GM23248 (cell line): ENCODE results near the gene SCTR. TPM values are rescaled to one million over a fixed set of nuclear protein-coding genes. Genes with fewer than 3 reads are reported as not detected.

Experiments used
- DNase-seq: peaks from one replicate; pipeline ENCODE4 v3.0.0-alpha.2; 2015
- H2AFZ ChIP-seq: fragments of 200-600 bp; sonication (generic); 2 replicates; pipeline ENCODE4 v1.6.1; 2016; ENCODE audit warnings: antibody characterized with exemption
- H3F3A ChIP-seq: fragments of 200-600 bp; sonication (generic); 2 replicates; pipeline ENCODE4 v1.6.1; 2016; ENCODE audit warnings: mild to moderate bottlenecking, antibody characterized with exemption, mixed run types; ENCODE audit not compliant: insufficient read depth
- H3K27ac ChIP-seq: fragments of 200-600 bp; sonication (generic); 2 replicates; pipeline ENCODE4 v1.5.1; 2016; ENCODE audit warnings: mild to moderate bottlenecking
- H3K27me3 ChIP-seq: fragments of 200-600 bp; sonication (generic); replicated peaks from 2 replicates; pipeline ENCODE4 v1.6.1; 2016; ENCODE audit warnings: mild to moderate bottlenecking; ENCODE audit not compliant: insufficient read depth
- H3K36me3 ChIP-seq: fragments of 200-600 bp; sonication (generic); 2 replicates; pipeline ENCODE4 v1.6.1; 2016; ENCODE audit warnings: low read depth, mild to moderate bottlenecking
- H3K4me1 ChIP-seq: fragments of 200-600 bp; sonication (generic); 2 replicates; pipeline ENCODE4 v1.6.1; 2016; ENCODE audit warnings: mild to moderate bottlenecking; ENCODE audit not compliant: insufficient read depth
- H3K4me2 ChIP-seq: fragments of 200-600 bp; sonication (generic); one replicate; pipeline ENCODE4 v1.6.1; 2016; ENCODE audit warnings: mild to moderate bottlenecking; ENCODE audit not compliant: unreplicated experiment
- H3K4me3 ChIP-seq: fragments of 200-600 bp; sonication (generic); 2 replicates; pipeline ENCODE4 v1.5.1; 2016; ENCODE audit warnings: mild to moderate bottlenecking
- H3K79me2 ChIP-seq: fragments of 200-600 bp; sonication (generic); 2 replicates; pipeline ENCODE4 v1.6.1; 2016; ENCODE audit warnings: mild to moderate bottlenecking; ENCODE audit not compliant: insufficient read depth
- H3K9ac ChIP-seq: fragments of 200-600 bp; sonication (generic); 2 replicates; pipeline ENCODE4 v1.6.1; 2016; ENCODE audit warnings: mild to moderate bottlenecking
- H3K9me2 ChIP-seq: fragments of 200-600 bp; sonication (generic); 2 replicates; pipeline ENCODE4 v1.6.1; 2016; ENCODE audit warnings: mixed run types, mild to moderate bottlenecking, moderate library complexity; ENCODE audit not compliant: insufficient read depth
- H3K9me3 ChIP-seq: fragments of 200-600 bp; sonication (generic); one replicate; pipeline ENCODE4 v1.6.1; 2017; ENCODE audit warnings: low read depth
- H4K20me1 ChIP-seq: fragments of 200-600 bp; sonication (generic); 2 replicates; pipeline ENCODE4 v1.6.0; 2016; ENCODE audit not compliant: insufficient read depth
- EZH2 ChIP-seq: fragments of 200-600 bp; sonication (generic); IDR thresholded peaks from 2 replicates; pipeline ENCODE4 v1.6.1; 2018; ENCODE audit warnings: antibody characterized with exemption, mild to moderate bottlenecking; ENCODE audit not compliant: insufficient read depth, poor library complexity, severe bottlenecking
- EZH2phosphoT487 ChIP-seq: fragments of 200-600 bp; sonication (generic); IDR thresholded peaks from 2 replicates; pipeline ENCODE4 v1.6.1; 2018; ENCODE audit warnings: antibody characterized with exemption, moderate library complexity, mild to moderate bottlenecking, low read depth; ENCODE audit not compliant: insufficient read depth
- WGBS, 2 experiments: methylation state at CpG; one replicate each; pipeline ENCODE4 v1.1.6; 2015 to 2017; ENCODE audit warnings: low lambda C conversion rate in 2 of 2, low coverage in 1 of 2; ENCODE audit errors: missing lambda C conversion rate in 2 of 2; 5-methylcytosine and 5-hydroxymethylcytosine counted together
- in situ Hi-C: fragments of 300-500 bp; cut with MboI; formaldehyde crosslinking; loops from 2 replicates; pipeline ENCODE4 v1.15.0; 2020
- polyA plus RNA-seq: library from polyadenylated mRNA; unstranded; fragments of >200 nt; fragmentation: Nextera tagmentation; extraction: Ambion mirVana; gene quantifications from 2 replicates; pipeline ENCODE4 v1.2.1, GENCODE V29; 2016
- total RNA-seq: library from RNA; depleted of rRNA; stranded (reverse); fragments of >200 nt; shearing (Covaris generic); gene quantifications from 2 replicates; pipeline ENCODE4 v1.2.3, GENCODE V29; 2014

SCTR gene
- total and polyA plus RNA-seq, 2 experiments from 2014 or later = not detected

- Histone ChIP-seq H3K4me1 (peaks cover 3% of the 10 kb centered on the region; the same call in 1 of the 2 replicates), H3K36me3 (no peaks in the 10 kb centered on the region), H3K27me3 (peaks cover 6% of the 10 kb centered on the region; the same call in 1 of the 2 replicates), H3K4me3 (no peak overlapping the region), H3K9me3 (no peaks in the 10 kb centered on the region), H3K4me2 (no peak overlapping the region), H3K79me2 (no peaks in the 10 kb centered on the region), H2AFZ (no peak overlapping the region), H3F3A (peaks cover 10% of the 10 kb centered on the region), H3K9me2 (no peaks in the 10 kb centered on the region), H4K20me1 (no peaks in the 10 kb centered on the region), H3K27ac (no peak overlapping the region), H3K9ac (no peak overlapping the region)
- in situ Hi-C loops = no loop called here
- no peak for DNase-seq
- WGBS, 2 experiments = 95 to 100% methylated on average over 1 of the region's 1 CpG
- TF ChIP-seq EZH2 (no peak), EZH2phosphoT487 (no peak)
Observed at GRCh38 chr2:119546447-119546767, 22.1 kb upstream of the SCTR start.

DNA sequence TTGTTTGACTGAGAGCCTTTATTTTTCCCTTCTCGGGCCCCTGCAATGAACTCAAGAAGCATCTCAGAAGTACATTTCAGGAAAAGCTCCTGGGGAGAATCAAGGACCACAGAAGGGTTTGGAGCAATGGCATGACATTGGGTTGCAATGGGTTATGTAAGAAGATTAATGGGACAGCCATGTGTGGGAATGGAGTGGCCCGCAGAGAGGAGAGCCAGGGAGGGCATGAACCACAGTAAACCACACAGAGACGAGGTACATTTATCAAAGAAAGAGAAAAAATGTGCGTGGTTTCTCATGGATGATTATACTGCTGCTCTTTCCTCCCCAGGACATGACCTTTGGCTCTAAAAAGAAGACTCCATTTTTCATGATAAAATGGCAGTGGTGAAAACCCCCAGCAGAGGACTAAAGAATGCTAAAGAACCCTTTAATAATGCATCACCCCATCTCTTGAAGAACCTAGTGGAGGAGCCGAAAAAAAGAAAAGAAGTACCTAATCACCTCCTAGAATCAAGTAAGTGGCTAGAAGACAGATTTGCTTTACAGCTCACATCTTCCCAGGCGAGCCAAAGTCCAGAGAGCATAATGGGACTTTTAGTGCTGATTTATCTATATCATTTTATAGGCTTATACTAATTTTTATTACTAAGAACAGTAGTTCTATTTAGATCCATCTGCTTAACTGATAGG is 21.6 kb upstream of the SCTR start:
- Histone ChIP-seq H3K4me1 (peaks cover 3% of the 10 kb centered on the region; the same call in 1 of the 2 replicates), H3K27me3 (peaks cover 6% of the 10 kb centered on the region; the same call in 1 of the 2 replicates), H3K9ac (no peak overlapping the region), H3K4me2 (no peak overlapping the region), H3K9me3 (no peaks in the 10 kb centered on the region), H2AFZ (no peak overlapping the region), H4K20me1 (no peaks in the 10 kb centered on the region), H3K79me2 (no peaks in the 10 kb centered on the region), H3K9me2 (no peaks in the 10 kb centered on the region), H3K27ac (no peak overlapping the region), H3K36me3 (no peaks in the 10 kb centered on the region), H3F3A (peaks cover 10% of the 10 kb centered on the region), H3K4me3 (no peak overlapping the region)
- peak; percentile 2 for DNase-seq
- TF ChIP-seq EZH2 (no peak), EZH2phosphoT487 (no peak)
- 59 to 63% methylated on average over 6 of the region's 6 CpGs for WGBS, 2 experiments
- in situ Hi-C loops = no loop called here

DNA sequence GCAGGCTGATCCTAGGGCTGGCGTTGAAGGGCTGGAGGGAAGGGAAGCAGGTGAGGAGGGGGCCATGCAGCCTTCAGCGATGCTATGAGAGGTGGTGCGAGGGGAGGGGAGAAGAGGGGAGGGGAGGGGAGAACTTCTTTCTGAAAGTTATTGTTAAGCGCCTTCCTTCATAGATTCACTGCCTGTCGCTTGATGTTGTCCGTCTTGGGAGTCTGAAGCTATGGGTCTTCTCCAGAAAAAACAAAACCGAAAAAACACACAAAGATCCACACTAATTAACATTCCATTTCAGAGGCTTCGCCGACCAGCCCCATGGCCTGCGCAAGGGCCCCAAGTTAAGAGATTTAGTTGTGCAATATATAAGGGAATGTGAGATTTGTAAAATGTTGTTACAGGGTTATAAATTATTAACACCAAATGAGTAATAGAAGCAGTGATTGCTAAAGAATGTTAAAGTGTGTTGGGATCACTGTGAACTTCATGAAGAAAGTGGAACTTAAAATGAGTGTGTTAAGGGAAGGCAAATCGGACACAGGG is 20.7 kb upstream of the SCTR start:
- Histone ChIP-seq H3K4me1 (peaks cover 3% of the 10 kb centered on the region; the same call in 1 of the 2 replicates), H3K4me3 (peak overlapping the region; percentile 75), H3K9me3 (no peaks in the 10 kb centered on the region), H3K27ac (no peak overlapping the region), H4K20me1 (no peaks in the 10 kb centered on the region), H3K27me3 (peaks cover 8% of the 10 kb centered on the region; the same call in 1 of the 2 replicates), H3K9ac (peak overlapping the region; percentile 61), H3K4me2 (peak overlapping the region; percentile 68), H3K9me2 (no peaks in the 10 kb centered on the region), H3K79me2 (no peaks in the 10 kb centered on the region), H3F3A (peaks cover 10% of the 10 kb centered on the region), H2AFZ (peak overlapping the region; percentile 79; the same call in 1 of the 2 replicates), H3K36me3 (no peaks in the 10 kb centered on the region)
- no peak for TF ChIP-seq EZH2
- TF ChIP-seq EZH2phosphoT487 = no peak
- in situ Hi-C loops = no loop called here
- peak; percentile 52 for DNase-seq
- 36 to 46% methylated on average over 7 to 11 of the region's 11 CpGs for WGBS, 2 experiments

DNA sequence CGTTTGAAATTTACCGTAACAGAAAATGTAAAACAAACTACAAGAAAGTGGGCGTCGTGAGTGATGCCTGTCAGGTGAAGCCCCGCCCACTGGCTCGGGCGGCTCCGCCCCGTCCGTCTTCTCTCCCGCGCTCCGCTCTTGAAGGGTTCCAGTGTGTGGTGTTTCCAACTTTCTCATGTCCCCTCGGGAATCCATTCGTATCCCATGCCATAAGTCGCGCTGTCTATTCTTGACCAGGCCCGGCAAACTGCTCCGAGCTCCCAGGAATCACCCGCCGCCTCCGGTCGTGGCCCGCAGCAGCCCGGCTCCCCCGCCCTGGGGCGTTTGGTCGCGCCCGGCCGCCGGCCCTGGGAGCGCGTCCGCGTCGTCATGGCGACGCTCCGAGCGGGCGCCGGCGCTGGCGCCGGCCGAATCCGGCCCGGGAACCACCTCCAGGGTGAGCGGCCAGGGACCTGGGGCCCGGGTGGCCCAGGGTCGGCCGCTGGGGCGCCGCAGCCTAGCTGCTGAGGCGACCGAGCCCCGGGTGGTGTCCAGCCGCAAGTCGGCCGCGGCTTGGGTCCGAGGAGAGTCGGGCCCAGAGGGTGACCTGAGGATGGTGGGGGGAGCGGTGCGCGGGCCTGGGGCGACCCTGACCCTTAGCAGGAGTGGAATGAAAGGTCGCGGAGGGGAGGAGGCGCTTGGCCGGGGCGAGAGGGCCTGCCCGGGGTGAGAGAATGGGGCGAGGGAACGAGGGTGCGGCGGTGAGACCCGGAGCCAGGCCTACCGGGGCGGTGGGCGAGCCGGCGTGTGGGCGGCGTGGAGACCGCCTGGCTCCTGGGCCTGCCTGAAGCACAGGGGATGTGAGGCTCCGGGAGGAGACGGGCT is 20.0 kb upstream of the SCTR start, which contains the start of gene CFAP221:
CFAP221 (plus strand) TSS at position 375 of the 864 bp plus-strand sequence. CDS start 1,683 bp downstream, outside the sequence.
- Histone ChIP-seq H3K79me2 (no peaks in the 10 kb centered on the region), H3K4me1 (peaks cover 3% of the 10 kb centered on the region; the same call in 1 of the 2 replicates), H3K27ac (no peak within 1 kb of the TSS), H2AFZ (peak within 1 kb of the TSS; percentile 79), H3K4me3 (peak within 1 kb of the TSS; percentile 75), H3F3A (peaks cover 10% of the 10 kb centered on the region), H3K9me3 (no peaks in the 10 kb centered on the region), H3K27me3 (peaks cover 15% of the 10 kb centered on the region; the same call in 1 of the 2 replicates), H3K9ac (peak within 1 kb of the TSS; percentile 61), H3K4me2 (peak within 1 kb of the TSS; percentile 68), H3K36me3 (no peaks in the 10 kb centered on the region), H3K9me2 (no peaks in the 10 kb centered on the region), H4K20me1 (no peaks in the 10 kb centered on the region)
- in situ Hi-C loops = no loop called here
- 4% methylated on average over 77 to 88 of the region's 89 CpGs for WGBS, 2 experiments
- no peak for TF ChIP-seq EZH2phosphoT487
- no peak for TF ChIP-seq EZH2
- DNase-seq = peak; percentile 83
